G401 (cell line): Measurements from ENCODE around the gene KCNB1. TPM values are rescaled to one million over a fixed set of nuclear protein-coding genes. Genes with fewer than 3 reads are reported as not detected.

ENCODE experiments used
- DNase-seq: peaks from one replicate; pipeline ENCODE4 v3.0.0-alpha.2; 2015; ENCODE audit warnings: low spot score
- in situ Hi-C: cut with HindIII; loops from 2 replicates; pipeline ENCODE4 v1.10.0; 2016; ENCODE audit warnings: low sequenced_read_pairs, mixed read lengths
- total RNA-seq: library from RNA; depleted of rRNA; stranded (reverse); fragments of >200 nt; shearing (Covaris generic); gene quantifications from 2 replicates; pipeline ENCODE4 v1.2.3, GENCODE V29; 2014

The KCNB1 gene
- total RNA-seq, 1 experiment from 2014 or later, result 0.14 TPM

DNA sequence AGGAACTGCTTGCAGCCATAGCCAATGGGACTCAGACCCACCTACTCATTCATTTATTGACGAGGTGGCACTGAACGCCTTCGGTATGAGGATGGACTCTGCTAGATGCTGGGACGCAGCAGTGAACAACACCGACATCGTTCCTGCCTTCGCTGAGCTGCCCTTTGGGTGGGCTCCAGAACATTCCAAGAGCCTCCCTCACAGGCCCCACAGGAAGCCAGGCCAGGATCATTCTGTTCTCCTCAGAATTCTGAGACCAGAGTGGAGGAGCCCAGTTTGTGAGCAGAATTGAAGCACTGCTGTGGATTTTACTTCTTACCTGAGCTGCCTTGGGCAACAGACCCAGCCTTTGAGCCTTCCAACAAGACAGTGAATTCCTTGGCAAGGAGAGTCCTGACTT is 82.1 kb downstream of the KCNB1 start:
- DNase-seq, result no peak
- in situ Hi-C loops, result no loop called here

GRCh38 chr20:49399329-49399728 is 83.1 kb downstream of the KCNB1 start:
- in situ Hi-C loops, result loop anchor here (10.0 kb wide), 1 partner anchor 225 kb away; no protein-coding TSS in a partner anchor
- no peak for DNase-seq

DNA sequence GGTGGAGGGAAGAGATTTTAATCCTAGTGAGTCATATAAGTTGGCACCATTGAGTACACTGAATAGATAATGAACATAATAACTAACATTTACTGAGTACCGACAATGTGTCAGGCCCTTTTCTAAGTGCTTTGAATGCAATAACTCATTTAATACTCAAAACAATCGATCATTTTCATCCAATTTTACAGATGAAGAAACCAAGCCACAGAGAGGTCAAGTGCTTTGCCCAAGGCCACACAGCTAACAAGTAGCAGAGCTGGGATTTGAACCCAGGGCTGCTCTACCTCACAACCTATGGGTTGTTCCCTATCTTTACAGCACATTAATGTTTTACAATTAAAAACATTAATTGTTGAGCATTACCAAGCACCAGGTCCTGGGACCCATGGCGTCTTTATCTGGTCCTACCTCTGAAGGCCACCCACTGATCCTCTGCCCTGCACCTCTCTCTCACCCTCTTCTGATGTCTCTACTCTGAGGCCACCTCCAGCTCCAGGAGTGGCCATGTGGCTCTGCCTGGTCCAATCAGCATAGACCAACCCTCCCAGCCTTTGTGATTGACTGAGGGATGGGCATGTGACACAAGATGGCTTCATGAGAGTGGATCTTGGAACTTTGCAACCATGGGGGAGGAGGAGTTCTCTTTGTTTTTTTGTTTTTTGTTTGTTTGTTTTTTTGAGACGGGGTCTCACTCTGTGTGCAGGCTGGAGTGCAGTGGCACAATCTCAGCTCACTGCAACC is 83.9 kb downstream of the KCNB1 start:
- in situ Hi-C loops, result loop anchor here (10.0 kb wide), 1 partner anchor 226 kb away; no protein-coding TSS in a partner anchor

GRCh38 chr20:49397525-49397924 is 84.9 kb downstream of the KCNB1 start:
- no peak for DNase-seq
- in situ Hi-C loops, result loop anchor here (10.0 kb wide), 1 partner anchor 227 kb away; no protein-coding TSS in a partner anchor

More for the DNA sequence above, 83.9 kb downstream of the KCNB1 start:
- DNase-seq, result no peak

GRCh38 chr20:49396230-49396629 is 86.2 kb downstream of the KCNB1 start:
- in situ Hi-C loops, result loop anchor here (10.0 kb wide), 1 partner anchor 229 kb away; no protein-coding TSS in a partner anchor
- no peak for DNase-seq

GRCh38 chr20:49395659-49396058 is 86.8 kb downstream of the KCNB1 start:
- in situ Hi-C loops, result loop anchor here (10.0 kb wide), 1 partner anchor 229 kb away; no protein-coding TSS in a partner anchor
- DNase-seq, result no peak

DNA sequence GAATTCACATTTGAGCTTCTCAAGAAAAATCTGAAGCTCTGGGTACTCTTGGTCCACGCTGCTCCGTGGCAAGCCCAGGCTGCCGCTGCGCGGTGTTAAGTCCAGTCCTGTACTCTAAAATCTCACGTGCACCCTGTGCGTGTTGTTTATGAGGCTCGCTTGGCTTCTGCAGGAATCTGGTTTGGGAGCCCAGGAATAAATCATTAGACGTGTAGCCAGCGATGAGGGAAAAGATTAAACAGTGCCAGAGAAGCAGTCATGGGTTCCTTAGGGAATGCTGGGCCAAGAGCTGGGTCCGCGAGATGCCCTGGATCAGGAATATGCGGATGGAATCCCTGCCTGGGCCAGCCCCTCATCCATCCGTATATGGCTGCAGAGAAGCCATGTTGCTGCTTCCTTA is 87.3 kb downstream of the KCNB1 start:
- in situ Hi-C loops, result loop anchor here (10.0 kb wide), 1 partner anchor 230 kb away; no protein-coding TSS in a partner anchor

GRCh38 chr20:49394757-49395156 is 87.7 kb downstream of the KCNB1 start:
- in situ Hi-C loops, result loop anchor here (10.0 kb wide), 1 partner anchor 230 kb away; no protein-coding TSS in a partner anchor
- no peak for DNase-seq

More for the DNA sequence above, 87.3 kb downstream of the KCNB1 start:
- no peak for DNase-seq

DNA sequence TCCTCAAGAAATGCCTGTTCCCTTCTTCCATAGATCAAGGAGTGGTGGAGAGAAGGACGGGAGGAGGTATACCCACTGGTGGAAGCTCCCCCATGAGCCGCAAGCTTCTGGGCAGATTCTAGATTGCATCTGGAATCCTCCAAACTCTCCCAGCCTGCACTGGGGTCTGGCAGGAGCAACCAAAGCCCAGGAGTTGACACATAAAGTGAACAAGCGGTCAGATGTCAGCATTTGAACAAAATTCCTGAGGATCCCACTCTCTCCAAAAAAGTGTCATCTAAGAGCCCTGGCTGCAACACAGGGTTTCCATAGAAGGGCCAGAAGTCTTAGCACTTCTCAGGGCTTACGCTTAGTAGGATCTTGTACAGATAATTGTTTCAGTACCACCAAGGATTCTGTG is 88.2 kb downstream of the KCNB1 start:
- DNase-seq, result no peak
- in situ Hi-C loops, result loop anchor here (10.0 kb wide), 1 partner anchor 231 kb away; no protein-coding TSS in a partner anchor

- DNase-seq, result no peak
- in situ Hi-C loops, result loop anchor here (10.0 kb wide), 1 partner anchor 231 kb away; no protein-coding TSS in a partner anchor
Observed at GRCh38 chr20:49393803-49394202, 88.7 kb downstream of the KCNB1 start.

- DNase-seq, result no peak
Observed at GRCh38 chr20:49392745-49393144, 89.7 kb downstream of the KCNB1 start.

DNA sequence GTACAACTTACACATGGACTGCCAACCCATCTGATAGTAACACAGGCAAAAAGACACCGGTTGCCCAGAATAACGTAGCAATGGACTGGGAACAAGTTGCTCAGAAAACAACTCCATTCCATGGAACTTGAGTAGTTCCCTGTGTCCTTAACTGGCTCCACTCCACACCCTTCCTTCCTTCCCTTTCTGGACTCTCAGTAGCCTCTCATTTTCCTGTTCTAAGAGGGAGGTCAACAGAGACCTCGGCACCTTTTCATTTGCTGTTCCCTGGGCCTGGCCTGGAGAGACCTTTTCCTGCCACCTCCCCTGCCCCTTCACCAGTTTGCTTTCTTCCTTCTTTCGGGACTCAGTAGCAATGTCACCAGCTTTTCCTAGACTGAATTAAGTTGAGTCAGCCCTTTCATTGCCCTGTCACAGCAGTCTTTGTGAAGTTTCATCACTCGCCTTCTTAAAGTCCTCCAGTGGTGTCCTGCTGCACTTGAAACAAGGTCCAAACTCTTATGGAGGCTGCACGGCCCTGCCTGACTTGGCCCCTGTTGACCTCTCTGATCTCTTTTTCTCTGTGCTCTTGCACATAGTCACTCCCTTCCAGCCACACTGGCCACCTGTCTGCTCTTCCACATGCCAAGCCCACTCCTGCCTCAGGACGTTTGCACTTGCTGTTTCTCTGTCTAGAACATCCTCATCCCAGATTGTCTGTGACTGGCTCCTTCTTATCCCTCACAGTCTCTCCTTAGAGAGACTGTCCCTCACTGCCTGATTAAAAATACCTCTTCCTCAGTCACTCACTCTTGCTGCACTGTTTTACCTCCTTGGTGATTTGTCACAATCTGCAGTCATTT is 90.8 kb downstream of the KCNB1 start:
- in situ Hi-C loops, result loop anchor here (10.0 kb wide), 1 partner anchor 233 kb away; no protein-coding TSS in a partner anchor
- no peak for DNase-seq

More at GRCh38 chr20:49392745-49393144, 89.7 kb downstream of the KCNB1 start:
- in situ Hi-C loops, result loop anchor here (10.0 kb wide), 1 partner anchor 232 kb away; no protein-coding TSS in a partner anchor

- DNase-seq, result no peak
- in situ Hi-C loops, result loop anchor here (10.0 kb wide), 1 partner anchor 235 kb away; no protein-coding TSS in a partner anchor
Observed at GRCh38 chr20:49389854-49390253, 92.6 kb downstream of the KCNB1 start.

- in situ Hi-C loops, result no loop called here
Observed at GRCh38 chr20:49388744-49389143, 93.7 kb downstream of the KCNB1 start.

DNA sequence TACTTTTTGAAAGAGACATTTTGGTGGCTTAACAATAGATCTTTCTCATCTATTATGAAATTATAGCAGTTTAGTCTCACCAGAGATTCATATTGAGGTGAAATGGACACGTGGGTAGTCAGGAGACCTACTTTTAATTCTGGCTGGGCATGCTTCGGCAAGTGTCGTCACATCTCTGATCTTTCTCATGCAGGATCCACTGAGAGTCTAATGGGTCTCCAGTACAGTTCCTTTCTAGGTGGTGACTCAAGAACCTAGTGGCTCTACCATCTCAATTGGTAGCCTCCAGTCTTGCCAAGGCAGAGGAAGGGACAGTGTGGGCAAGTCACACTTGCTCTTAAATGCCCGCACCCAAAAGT is 94.9 kb downstream of the KCNB1 start:
- no peak for DNase-seq
- in situ Hi-C loops, result no loop called here

More at GRCh38 chr20:49388744-49389143, 93.7 kb downstream of the KCNB1 start:
- no peak for DNase-seq

DNA sequence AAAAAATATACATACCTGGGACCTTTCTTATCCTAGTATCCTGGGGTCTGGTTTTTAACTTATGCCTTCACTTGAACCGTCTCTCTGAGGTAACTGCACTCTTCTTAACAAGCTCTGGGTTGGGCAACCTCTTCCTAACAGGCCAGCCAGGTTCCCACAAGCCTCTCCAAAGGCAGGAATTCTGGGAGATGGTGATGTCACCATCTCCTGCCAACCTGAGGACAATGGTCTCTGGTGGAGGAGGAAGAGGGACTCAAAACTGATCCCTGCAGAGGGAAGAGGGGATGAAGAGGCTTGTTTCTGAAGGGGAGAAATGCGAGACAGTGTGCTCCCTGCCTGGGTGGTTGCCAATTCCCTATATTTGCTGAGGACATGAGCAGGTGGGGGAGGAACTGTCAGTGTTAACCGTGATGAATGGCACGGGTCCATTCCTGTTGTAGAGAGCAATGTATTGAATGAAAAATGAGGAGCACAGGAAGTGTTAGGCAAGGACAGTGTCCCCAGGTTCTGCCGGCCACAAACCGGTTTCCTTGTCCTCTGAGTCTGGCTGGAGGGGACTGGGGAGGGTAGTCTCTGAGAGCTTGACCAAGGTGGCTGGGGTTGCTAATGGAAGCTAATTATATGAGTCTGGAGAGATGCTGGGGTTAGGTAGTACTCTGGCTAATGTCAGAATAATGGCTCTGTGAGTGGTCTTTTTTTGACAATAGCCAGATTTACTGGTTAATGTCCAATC is 95.5 kb downstream of the KCNB1 start:
- peak; percentile 17 for DNase-seq
- in situ Hi-C loops, result no loop called here

DNA sequence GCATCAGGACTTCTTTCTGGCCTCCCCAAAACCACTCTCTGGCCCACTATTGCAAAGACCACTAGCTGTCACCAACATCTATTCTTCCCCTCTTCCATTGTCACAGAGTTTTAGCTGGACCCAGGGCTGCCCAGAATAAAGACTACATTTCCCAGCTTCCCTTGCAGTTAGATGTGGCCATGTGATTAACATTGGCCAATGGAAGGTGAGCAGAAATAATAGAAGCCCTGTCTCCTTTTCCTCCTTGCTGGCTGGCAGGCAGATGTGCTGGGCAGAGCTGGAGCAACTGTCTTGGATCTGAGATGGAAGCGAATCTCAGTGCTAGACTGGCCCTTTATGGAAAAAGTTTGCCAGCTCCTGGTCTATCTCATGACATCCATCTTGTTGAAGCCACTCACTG is 97.0 kb downstream of the KCNB1 start:
- in situ Hi-C loops, result no loop called here

GRCh38 chr20:49384437-49385434 is 97.7 kb downstream of the KCNB1 start:
- peak; percentile 59 for DNase-seq
- in situ Hi-C loops, result no loop called here

More for the DNA sequence above, 97.0 kb downstream of the KCNB1 start:
- peak; percentile 34 for DNase-seq
